NOMO-1 treated with DMSO at 0.1 percent for 48 hours (cell line): ENCODE measurements around the gene PPP2R2B.

Experiments used
- DNase-seq: peaks from one replicate; lab custom pipeline; 2025; ENCODE audit not compliant: unreplicated experiment; lab: John Stamatoyannopoulos, UW

Gene PPP2R2B

GRCh38 chr5:146878476-146879172, at the start of gene PPP2R2B:
PPP2R2B (minus strand) TSS chr5:146878757.
- no peak for DNase-seq

GRCh38 chr5:146924132-146924531, 45.6 kb upstream of the PPP2R2B start:
- DNase-seq = no peak

GRCh38 chr5:146921225-146921624, 42.7 kb upstream of the PPP2R2B start:
- no peak for DNase-seq

GRCh38 chr5:146920351-146920881, 41.9 kb upstream of the PPP2R2B start:
- no peak for DNase-seq

GRCh38 chr5:146919304-146919703, 40.7 kb upstream of the PPP2R2B start:
- DNase-seq = no peak

- no peak for DNase-seq
Observed at GRCh38 chr5:146917931-146918330, 39.4 kb upstream of the PPP2R2B start.

- no peak for DNase-seq
Observed at GRCh38 chr5:146912874-146913273, 34.3 kb upstream of the PPP2R2B start.

GRCh38 chr5:146910239-146910638, 31.7 kb upstream of the PPP2R2B start:
- no peak for DNase-seq

- no peak for DNase-seq
Observed at GRCh38 chr5:146909255-146910068, 30.9 kb upstream of the PPP2R2B start.

- DNase-seq = no peak
Observed at GRCh38 chr5:146906803-146907202, 28.2 kb upstream of the PPP2R2B start.

- no peak for DNase-seq
Observed at GRCh38 chr5:146904890-146905289, 26.3 kb upstream of the PPP2R2B start.

- no peak for DNase-seq
Observed at GRCh38 chr5:146903789-146904188, 25.2 kb upstream of the PPP2R2B start.

GRCh38 chr5:146902471-146902870, 23.9 kb upstream of the PPP2R2B start:
- no peak for DNase-seq

- no peak for DNase-seq
Observed at GRCh38 chr5:146897061-146897460, 18.5 kb upstream of the PPP2R2B start.

GRCh38 chr5:146894753-146895521, 16.4 kb upstream of the PPP2R2B start:
- no peak for DNase-seq

- no peak for DNase-seq
Observed at GRCh38 chr5:146893991-146894390, 15.4 kb upstream of the PPP2R2B start.

- no peak for DNase-seq
Observed at GRCh38 chr5:146892231-146892630, 13.7 kb upstream of the PPP2R2B start.

GRCh38 chr5:146891511-146891910, 13.0 kb upstream of the PPP2R2B start:
- DNase-seq = no peak

GRCh38 chr5:146890731-146891440, 12.3 kb upstream of the PPP2R2B start:
- DNase-seq = no peak

- DNase-seq = no peak
Observed at GRCh38 chr5:146890066-146890465, 11.5 kb upstream of the PPP2R2B start.

GRCh38 chr5:146889169-146889568, 10.6 kb upstream of the PPP2R2B start:
- no peak for DNase-seq
